GM23248 (cell line): ENCODE measurements around the gene IZUMO4. TPM values are rescaled to one million over a fixed set of nuclear protein-coding genes. Genes with fewer than 3 reads are reported as not detected.
"Not testable (repeated sequence)": the region's sequence is repeated elsewhere in the genome, so short reads cannot be mapped to it uniquely, and the experiment has no call there.

ENCODE experiments used
- DNase-seq: peaks from one replicate; pipeline ENCODE4 v3.0.0-alpha.2; 2015
- H2AFZ ChIP-seq: fragments of 200-600 bp; sonication (generic); 2 replicates; pipeline ENCODE4 v1.6.1; 2016; ENCODE audit warnings: antibody characterized with exemption
- H3F3A ChIP-seq: fragments of 200-600 bp; sonication (generic); 2 replicates; pipeline ENCODE4 v1.6.1; 2016; ENCODE audit warnings: mild to moderate bottlenecking, antibody characterized with exemption, mixed run types; ENCODE audit not compliant: insufficient read depth
- H3K27ac ChIP-seq: fragments of 200-600 bp; sonication (generic); 2 replicates; pipeline ENCODE4 v1.5.1; 2016; ENCODE audit warnings: mild to moderate bottlenecking
- H3K27me3 ChIP-seq: fragments of 200-600 bp; sonication (generic); replicated peaks from 2 replicates; pipeline ENCODE4 v1.6.1; 2016; ENCODE audit warnings: mild to moderate bottlenecking; ENCODE audit not compliant: insufficient read depth
- H3K36me3 ChIP-seq: fragments of 200-600 bp; sonication (generic); 2 replicates; pipeline ENCODE4 v1.6.1; 2016; ENCODE audit warnings: low read depth, mild to moderate bottlenecking
- H3K4me1 ChIP-seq: fragments of 200-600 bp; sonication (generic); 2 replicates; pipeline ENCODE4 v1.6.1; 2016; ENCODE audit warnings: mild to moderate bottlenecking; ENCODE audit not compliant: insufficient read depth
- H3K4me2 ChIP-seq: fragments of 200-600 bp; sonication (generic); one replicate; pipeline ENCODE4 v1.6.1; 2016; ENCODE audit warnings: mild to moderate bottlenecking; ENCODE audit not compliant: unreplicated experiment
- H3K4me3 ChIP-seq: fragments of 200-600 bp; sonication (generic); 2 replicates; pipeline ENCODE4 v1.5.1; 2016; ENCODE audit warnings: mild to moderate bottlenecking
- H3K79me2 ChIP-seq: fragments of 200-600 bp; sonication (generic); 2 replicates; pipeline ENCODE4 v1.6.1; 2016; ENCODE audit warnings: mild to moderate bottlenecking; ENCODE audit not compliant: insufficient read depth
- H3K9ac ChIP-seq: fragments of 200-600 bp; sonication (generic); 2 replicates; pipeline ENCODE4 v1.6.1; 2016; ENCODE audit warnings: mild to moderate bottlenecking
- H3K9me2 ChIP-seq: fragments of 200-600 bp; sonication (generic); 2 replicates; pipeline ENCODE4 v1.6.1; 2016; ENCODE audit warnings: mixed run types, mild to moderate bottlenecking, moderate library complexity; ENCODE audit not compliant: insufficient read depth
- H3K9me3 ChIP-seq: fragments of 200-600 bp; sonication (generic); one replicate; pipeline ENCODE4 v1.6.1; 2017; ENCODE audit warnings: low read depth
- H4K20me1 ChIP-seq: fragments of 200-600 bp; sonication (generic); 2 replicates; pipeline ENCODE4 v1.6.0; 2016; ENCODE audit not compliant: insufficient read depth
- EZH2 ChIP-seq: fragments of 200-600 bp; sonication (generic); IDR thresholded peaks from 2 replicates; pipeline ENCODE4 v1.6.1; 2018; ENCODE audit warnings: antibody characterized with exemption, mild to moderate bottlenecking; ENCODE audit not compliant: insufficient read depth, poor library complexity, severe bottlenecking
- EZH2phosphoT487 ChIP-seq: fragments of 200-600 bp; sonication (generic); IDR thresholded peaks from 2 replicates; pipeline ENCODE4 v1.6.1; 2018; ENCODE audit warnings: antibody characterized with exemption, moderate library complexity, mild to moderate bottlenecking, low read depth; ENCODE audit not compliant: insufficient read depth
- WGBS, 2 experiments: methylation state at CpG; one replicate each; pipeline ENCODE4 v1.1.6; 2015 to 2017; ENCODE audit warnings: low lambda C conversion rate in 2 of 2, low coverage in 1 of 2; ENCODE audit errors: missing lambda C conversion rate in 2 of 2; 5-methylcytosine and 5-hydroxymethylcytosine counted together
- in situ Hi-C: fragments of 300-500 bp; cut with MboI; formaldehyde crosslinking; loops from 2 replicates; pipeline ENCODE4 v1.15.0; 2020
- polyA plus RNA-seq: library from polyadenylated mRNA; unstranded; fragments of >200 nt; fragmentation: Nextera tagmentation; extraction: Ambion mirVana; gene quantifications from 2 replicates; pipeline ENCODE4 v1.2.1, GENCODE V29; 2016
- total RNA-seq: library from RNA; depleted of rRNA; stranded (reverse); fragments of >200 nt; shearing (Covaris generic); gene quantifications from 2 replicates; pipeline ENCODE4 v1.2.3, GENCODE V29; 2014

The IZUMO4 gene
- total and polyA plus RNA-seq, 2 experiments from 2014 or later = 0.89 to 1.6 TPM

DNA sequence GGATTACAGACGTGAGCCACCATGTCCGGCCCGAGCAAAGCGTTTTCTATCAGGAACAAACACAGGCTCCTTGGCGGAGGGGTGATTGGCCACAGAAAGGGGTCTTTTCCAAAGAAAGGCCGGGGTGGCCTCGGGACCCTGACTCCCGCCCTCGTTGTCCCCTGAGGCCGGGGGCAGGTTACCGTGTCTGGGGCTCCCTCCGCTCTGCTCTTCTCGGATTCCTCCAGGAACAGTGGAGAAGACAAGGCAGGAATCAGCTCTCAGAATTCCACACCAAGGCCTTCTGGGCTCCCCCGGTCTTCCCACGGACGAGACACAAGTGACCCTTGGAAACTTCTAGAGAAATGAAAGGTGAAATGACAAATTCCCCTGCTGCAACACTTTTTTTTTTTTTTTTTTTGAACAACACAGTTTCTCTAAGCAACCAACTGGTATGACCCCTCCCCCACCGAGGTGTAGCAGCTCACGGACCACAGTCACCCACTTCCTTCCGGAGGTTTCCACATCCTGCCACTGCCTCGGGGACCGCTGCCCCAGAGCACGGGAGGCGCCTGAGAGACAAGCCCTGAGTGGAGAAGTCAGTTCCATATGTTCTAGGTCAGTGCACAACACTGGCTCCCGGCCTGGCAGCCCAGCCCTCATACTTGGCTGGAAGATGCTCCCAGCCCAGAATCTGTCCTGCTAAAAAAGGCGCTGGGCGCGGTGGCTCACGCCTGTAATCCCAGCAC lies 11.6 kb upstream of the IZUMO4 start:
- Histone ChIP-seq H3K4me2 (peak overlapping the region; percentile 25), H3K27me3 (no peaks in the 10 kb centered on the region), H3K4me3 (0 out of 2 replicates have a peak overlapping the region, but pooled peaks have one; percentile 1), H3K9me2 (no peaks in the 10 kb centered on the region), H2AFZ (no peak overlapping the region), H3F3A (0 out of 2 replicates have a peak, but pooled peaks cover 5% of the 10 kb centered on the region), H3K36me3 (no peaks in the 10 kb centered on the region; the same call in 1 of the 2 replicates), H4K20me1 (no peaks in the 10 kb centered on the region), H3K9me3 (no peaks in the 10 kb centered on the region), H3K79me2 (peaks cover 90% of the 10 kb centered on the region), H3K4me1 (peaks cover 25% of the 10 kb centered on the region), H3K9ac (peak overlapping the region; percentile 35), H3K27ac (peak overlapping the region; percentile 59)
- no peak for TF ChIP-seq EZH2
- no peak for TF ChIP-seq EZH2phosphoT487
- in situ Hi-C loops = loop anchor here (10.0 kb wide), 1 partner anchor 150 kb away; no protein-coding TSS in a partner anchor
- 56 to 58% methylated on average over 28 of the region's 28 CpGs for WGBS, 2 experiments
- peak; percentile 79 for DNase-seq

DNA sequence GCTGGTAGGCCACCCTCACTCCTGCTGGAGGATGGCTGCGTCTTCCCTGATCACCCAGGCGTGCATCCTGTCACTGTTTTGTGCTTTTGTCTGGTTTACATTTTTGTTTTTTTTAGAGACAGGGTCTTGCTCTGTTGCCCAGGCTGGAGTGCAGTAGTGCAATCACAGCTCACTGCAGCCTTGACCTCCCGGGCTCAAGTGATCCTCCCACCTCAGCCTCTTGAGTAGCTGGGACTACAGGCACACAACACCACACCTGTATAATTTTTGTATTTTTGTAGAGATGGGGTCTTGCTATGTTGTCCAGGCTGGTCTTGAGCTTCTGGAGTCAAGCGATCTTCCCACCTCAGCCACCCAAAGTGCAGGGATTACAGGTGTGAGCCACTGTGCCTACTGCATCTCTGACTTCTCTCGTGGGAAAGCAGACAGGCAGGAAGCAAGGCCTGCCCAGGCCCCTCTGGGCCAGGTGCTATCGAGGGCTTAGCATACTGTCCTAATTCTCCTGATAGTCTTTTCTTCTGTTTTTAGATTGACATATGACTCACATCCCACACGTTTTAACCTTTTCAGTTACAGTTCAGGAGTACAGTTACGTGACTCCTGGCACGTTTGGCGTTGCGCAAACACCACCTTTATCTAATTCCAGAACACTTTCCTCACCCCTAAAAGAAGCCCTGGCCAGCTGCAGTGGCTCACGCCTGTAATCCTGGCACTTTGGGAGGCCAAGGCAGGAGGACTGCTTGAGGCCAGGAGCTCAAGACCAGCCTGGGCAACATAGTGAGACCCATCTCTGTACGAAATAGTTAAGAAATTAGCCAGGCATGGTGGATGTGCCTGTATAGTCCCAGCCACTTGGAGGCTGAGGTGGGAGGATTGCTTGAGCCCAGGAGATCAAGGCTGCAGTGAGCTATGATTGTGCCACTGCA lies 9.8 kb upstream of the IZUMO4 start:
- not testable (repeated sequence) for H3K27ac ChIP-seq, H4K20me1 ChIP-seq, H3K36me3 ChIP-seq, H3K4me2 ChIP-seq, H3K9me3 ChIP-seq, H3K9ac ChIP-seq, H3K27me3 ChIP-seq, H3K4me3 ChIP-seq, DNase-seq, H2AFZ ChIP-seq, H3K9me2 ChIP-seq
- H3K79me2 ChIP-seq = peaks cover 85% of the 10 kb centered on the region
- 79 to 82% methylated on average over 13 of the region's 13 CpGs for WGBS, 2 experiments
- in situ Hi-C loops = loop anchor here (10.0 kb wide), 1 partner anchor 152 kb away; no protein-coding TSS in a partner anchor
- peaks cover 14% of the 10 kb centered on the region; the same call in 1 of the 2 replicates for H3F3A ChIP-seq
- peaks cover 41% of the 10 kb centered on the region for H3K4me1 ChIP-seq

DNA sequence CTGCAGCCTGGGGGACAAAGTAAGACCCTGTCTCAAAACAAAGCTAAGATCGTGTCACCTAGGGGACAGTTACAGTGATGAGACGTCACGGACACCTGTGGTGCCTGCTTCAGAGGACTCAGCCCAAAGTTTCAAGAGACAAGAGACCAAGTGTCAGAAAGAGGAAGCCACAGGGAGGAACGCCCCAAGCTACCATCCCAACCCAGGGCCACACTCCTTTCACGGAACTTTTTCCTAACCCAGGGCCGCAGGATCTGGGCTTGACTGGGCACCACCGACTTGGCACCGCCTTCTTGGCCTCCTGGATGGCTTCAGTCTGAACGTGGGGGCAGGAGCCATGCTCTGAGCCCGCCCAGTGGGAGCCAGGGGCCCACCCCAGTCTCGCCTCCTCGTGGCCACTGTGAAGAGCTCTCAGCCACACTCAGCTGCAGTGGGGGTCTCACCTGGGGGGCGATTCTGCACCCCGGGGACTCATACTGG lies 9.1 kb upstream of the IZUMO4 start:
- H2AFZ ChIP-seq = no peak overlapping the region
- H3K27me3 ChIP-seq = no peaks in the 10 kb centered on the region
- no peak overlapping the region for H3K27ac ChIP-seq
- TF ChIP-seq EZH2phosphoT487 (no peak), EZH2 (no peak)
- no peak overlapping the region for H3K4me3 ChIP-seq
- in situ Hi-C loops = loop anchor here (10.0 kb wide), 1 partner anchor 153 kb away; no protein-coding TSS in a partner anchor
- no peaks in the 10 kb centered on the region for H3K36me3 ChIP-seq
- H3K4me1 ChIP-seq = peaks cover 45% of the 10 kb centered on the region
- no peak overlapping the region for H3K4me2 ChIP-seq
- no peaks in the 10 kb centered on the region for H4K20me1 ChIP-seq
- H3K79me2 ChIP-seq = peaks cover 85% of the 10 kb centered on the region
- WGBS, 2 experiments = 85 to 91% methylated on average over 13 to 14 of the region's 14 CpGs
- H3K9ac ChIP-seq = no peak overlapping the region
- H3K9me2 ChIP-seq = no peaks in the 10 kb centered on the region
- H3K9me3 ChIP-seq = no peaks in the 10 kb centered on the region
- DNase-seq = no peak
- peaks cover 19% of the 10 kb centered on the region; the same call in 1 of the 2 replicates for H3F3A ChIP-seq

DNA sequence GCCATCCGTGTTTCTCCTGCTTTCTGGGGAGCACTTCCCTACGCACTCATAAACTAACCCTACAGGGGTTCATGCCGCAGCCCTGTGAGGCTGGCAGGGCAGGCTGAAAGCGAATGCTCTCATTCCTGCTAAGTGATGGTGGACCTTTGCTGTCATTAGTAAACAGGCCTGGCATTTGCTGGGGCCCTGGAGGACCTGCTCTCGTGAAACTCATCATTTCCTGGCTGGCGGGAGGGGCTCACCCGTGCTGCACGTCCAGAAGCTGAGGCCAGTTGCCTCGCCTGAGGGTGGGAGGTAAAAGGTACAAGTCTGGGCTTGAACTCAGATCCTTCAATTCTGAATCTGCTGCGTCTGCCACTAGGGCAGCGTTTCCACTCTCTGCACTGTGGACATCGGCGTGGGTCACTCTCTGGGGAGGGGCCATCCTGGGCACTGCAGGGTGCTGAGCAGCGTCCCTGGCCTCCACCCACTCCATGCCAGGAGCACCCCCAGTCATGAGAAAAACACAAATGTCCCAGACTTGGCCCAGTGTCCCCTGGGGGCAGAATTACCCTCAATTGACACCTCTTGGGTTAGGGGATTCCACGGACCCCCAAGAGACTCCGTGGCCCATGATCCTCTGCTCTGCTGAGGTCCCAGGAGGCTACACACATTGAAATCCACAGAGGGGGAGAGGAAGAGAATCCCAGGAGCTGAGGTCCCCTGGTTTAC lies 7.6 kb upstream of the IZUMO4 start:
- in situ Hi-C loops = loop anchor here (10.0 kb wide), 1 partner anchor 154 kb away; no protein-coding TSS in a partner anchor
- no peaks in the 10 kb centered on the region for H3K36me3 ChIP-seq
- H2AFZ ChIP-seq = no peak overlapping the region
- H3F3A ChIP-seq = peaks cover 30% of the 10 kb centered on the region; the same call in 1 of the 2 replicates
- H3K9me2 ChIP-seq = no peaks in the 10 kb centered on the region
- peaks cover 45% of the 10 kb centered on the region for H3K4me1 ChIP-seq
- H3K79me2 ChIP-seq = peaks cover 85% of the 10 kb centered on the region
- H3K9ac ChIP-seq = no peak overlapping the region
- no peak for TF ChIP-seq EZH2phosphoT487
- TF ChIP-seq EZH2 = no peak
- 70 to 72% methylated on average over 16 of the region's 16 CpGs for WGBS, 2 experiments
- no peaks in the 10 kb centered on the region for H4K20me1 ChIP-seq
- no peak overlapping the region for H3K4me2 ChIP-seq
- DNase-seq = peak; percentile 52
- H3K27me3 ChIP-seq = no peaks in the 10 kb centered on the region
- H3K9me3 ChIP-seq = no peaks in the 10 kb centered on the region
- peak overlapping the region; percentile 17; the same call in 1 of the 2 replicates for H3K27ac ChIP-seq
- H3K4me3 ChIP-seq = no peak overlapping the region
